ENCODE measurements around the gene BMS1. TPM values are rescaled to one million over a fixed set of nuclear protein-coding genes. Genes with fewer than 3 reads are reported as not detected.
"Not testable (repeated sequence)": the region's sequence is repeated elsewhere in the genome, so short reads cannot be mapped to it uniquely, and the experiment has no call there.

The BMS1 gene
- total and polyA plus RNA-seq, 9 donors = 12.7 to 17.8 (median 15.1) TPM

DNA sequence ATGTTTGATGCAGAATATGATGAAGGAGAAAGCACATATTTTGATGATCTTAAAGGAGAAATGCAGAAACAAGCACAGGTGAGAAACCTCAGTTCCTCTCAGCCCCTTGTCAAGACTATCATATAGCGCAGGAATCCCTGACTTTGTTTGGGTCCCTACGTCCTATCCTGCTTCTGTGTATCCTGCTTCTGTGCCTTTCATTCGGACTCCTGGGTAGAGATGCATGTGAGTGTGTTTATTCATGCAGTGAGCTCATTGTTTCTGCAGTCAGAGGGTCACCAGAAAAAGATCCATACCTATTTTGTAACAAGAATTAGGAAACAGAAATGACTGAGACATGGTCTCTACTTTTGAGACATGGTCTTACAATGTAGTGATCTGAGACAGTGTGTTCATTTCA, 34.8 kb downstream of the BMS1 start:
- H3K9me3 ChIP-seq (replicated peaks; ENCODE audit: control insufficient read depth, low read depth, low read length); DNase-seq; H3K27ac ChIP-seq (ENCODE audit: low read length); H3K27me3 ChIP-seq (ENCODE audit: control insufficient read depth, insufficient read depth, low read length); H3K4me3 ChIP-seq (ENCODE audit: low read length); H3K4me1 ChIP-seq (ENCODE audit: control insufficient read depth, insufficient read depth, low read length): not testable (repeated sequence)
- H3K36me3 ChIP-seq (ENCODE audit: control insufficient read depth, insufficient read depth, low read length) = peaks cover 18% of the 10 kb centered on the region
- no CpG with 5 or more reads among the region's 3 CpGs for WGBS (ENCODE audit: insufficient coverage)

DNA sequence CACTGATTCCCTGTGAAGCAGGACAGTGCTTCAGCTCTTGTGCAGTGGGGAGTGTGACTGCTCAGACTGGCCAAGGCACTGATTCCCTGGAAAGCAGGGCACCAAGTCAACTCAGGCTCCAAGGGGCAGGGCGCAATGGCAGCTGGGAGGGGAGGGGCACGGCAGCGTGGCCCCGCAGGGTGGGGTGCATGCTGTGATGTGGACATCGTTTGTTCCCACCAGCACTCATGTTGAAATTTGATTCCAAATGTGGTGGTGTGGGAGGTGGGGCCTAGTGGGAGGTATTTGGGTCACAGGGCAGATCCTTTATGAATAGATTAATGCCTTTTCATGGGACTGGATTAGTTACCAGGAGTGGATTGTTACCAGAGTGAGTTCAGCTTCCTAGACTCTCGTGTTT, 44.2 kb downstream of the BMS1 start:
- peaks cover 27% of the 10 kb centered on the region for H3K36me3 ChIP-seq (ENCODE audit: control insufficient read depth, insufficient read depth, low read length)
- not testable (repeated sequence) for H3K4me3 ChIP-seq (ENCODE audit: low read length); H3K27me3 ChIP-seq (ENCODE audit: control insufficient read depth, insufficient read depth, low read length); H3K9me3 ChIP-seq (replicated peaks; ENCODE audit: control insufficient read depth, low read depth, low read length); H3K4me1 ChIP-seq (ENCODE audit: control insufficient read depth, insufficient read depth, low read length); H3K27ac ChIP-seq (ENCODE audit: low read length); DNase-seq
- 57% methylated on average over 1 of the region's 6 CpGs for WGBS (ENCODE audit: insufficient coverage)

DNA sequence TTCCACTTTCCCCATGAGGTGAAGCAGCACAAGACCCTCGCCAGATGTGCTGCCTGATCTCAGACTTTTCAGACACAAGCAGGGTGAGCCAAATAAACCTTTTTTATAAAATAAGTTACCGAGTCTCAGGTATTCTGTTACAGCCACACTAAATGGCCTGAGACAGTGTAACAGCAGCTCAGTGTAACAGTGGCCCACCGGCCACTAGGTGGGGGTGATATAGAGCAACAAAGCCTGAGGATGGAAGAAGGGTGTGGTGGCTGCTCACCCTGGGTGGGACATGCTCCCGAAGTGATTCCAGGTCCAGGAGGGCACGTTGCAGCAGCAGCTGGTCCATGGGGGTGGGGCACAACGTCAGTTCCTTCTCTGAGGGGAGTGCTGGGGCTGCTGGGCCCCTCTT, 44.6 kb downstream of the BMS1 start:
- 46% methylated on average over 2 of the region's 6 CpGs for WGBS (ENCODE audit: insufficient coverage)
- no peak overlapping the region for H3K27ac ChIP-seq (ENCODE audit: low read length)
- H3K27me3 ChIP-seq (ENCODE audit: control insufficient read depth, insufficient read depth, low read length) = no peaks in the 10 kb centered on the region
- DNase-seq = no peak
- H3K4me3 ChIP-seq (ENCODE audit: low read length) = no peak overlapping the region
- peaks cover 4% of the 10 kb centered on the region for H3K9me3 ChIP-seq (replicated peaks; ENCODE audit: control insufficient read depth, low read depth, low read length)
- H3K36me3 ChIP-seq (ENCODE audit: control insufficient read depth, insufficient read depth, low read length) = peaks cover 27% of the 10 kb centered on the region
- no peaks in the 10 kb centered on the region for H3K4me1 ChIP-seq (ENCODE audit: control insufficient read depth, insufficient read depth, low read length)

DNA sequence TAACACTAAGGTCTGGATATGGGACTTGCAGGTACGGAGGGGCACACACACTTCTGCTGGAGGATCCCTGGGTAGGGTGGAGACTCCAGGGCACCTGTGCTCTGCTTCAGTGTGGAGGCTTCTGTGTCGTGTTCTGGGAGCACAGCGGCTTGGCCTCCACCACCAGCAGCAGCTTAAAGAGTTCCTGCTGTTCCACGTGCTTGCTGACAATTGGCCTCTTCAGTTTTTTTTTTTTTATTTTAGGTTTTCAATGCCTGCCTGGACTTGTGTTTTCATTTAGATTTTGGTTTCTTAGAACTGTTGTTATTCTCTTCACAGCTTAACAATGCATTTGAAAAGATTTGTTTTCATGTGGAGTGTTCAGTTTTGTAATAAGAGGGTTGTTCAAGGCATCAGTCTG, 45.8 kb downstream of the BMS1 start:
- peaks cover 27% of the 10 kb centered on the region for H3K36me3 ChIP-seq (ENCODE audit: control insufficient read depth, insufficient read depth, low read length)
- not testable (repeated sequence) for H3K27me3 ChIP-seq (ENCODE audit: control insufficient read depth, insufficient read depth, low read length)
- 80% methylated on average over 3 of the region's 4 CpGs for WGBS (ENCODE audit: insufficient coverage)

DNA sequence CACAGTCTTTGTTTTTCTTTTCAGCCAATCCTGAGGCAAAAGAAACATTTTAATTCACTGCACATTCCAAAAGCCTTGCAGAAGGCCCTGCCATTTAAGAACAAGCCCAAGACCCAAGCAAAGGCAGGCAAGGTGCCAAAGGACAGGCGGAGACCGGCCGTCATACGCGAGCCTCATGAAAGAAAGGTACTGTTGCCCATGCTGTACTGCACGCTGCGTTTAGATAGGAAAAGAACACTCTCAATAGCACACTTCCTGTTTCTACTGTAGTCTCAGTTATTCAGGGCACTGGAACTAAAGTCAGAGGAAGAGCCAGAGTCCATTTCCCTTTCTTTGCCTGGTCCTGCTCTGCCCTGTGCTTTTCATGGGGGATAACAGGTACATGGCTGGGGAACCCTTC, 47.6 kb downstream of the BMS1 start:
- WGBS (ENCODE audit: insufficient coverage) = 88% methylated on average over 7 of the region's 7 CpGs
- Histone ChIP-seq H3K9me3 (replicated peaks; ENCODE audit: control insufficient read depth, low read depth, low read length) (no peaks in the 10 kb centered on the region), H3K4me1 (ENCODE audit: control insufficient read depth, insufficient read depth, low read length) (no peaks in the 10 kb centered on the region), H3K4me3 (ENCODE audit: low read length) (no peak overlapping the region), H3K36me3 (ENCODE audit: control insufficient read depth, insufficient read depth, low read length) (peaks cover 20% of the 10 kb centered on the region), H3K27me3 (ENCODE audit: control insufficient read depth, insufficient read depth, low read length) (no peaks in the 10 kb centered on the region), H3K27ac (ENCODE audit: low read length) (no peak overlapping the region)
- DNase-seq = peak; percentile 4

More for the DNA sequence above, 45.8 kb downstream of the BMS1 start:
- H3K4me3 ChIP-seq (ENCODE audit: low read length); H3K9me3 ChIP-seq (replicated peaks; ENCODE audit: control insufficient read depth, low read depth, low read length); DNase-seq; H3K4me1 ChIP-seq (ENCODE audit: control insufficient read depth, insufficient read depth, low read length); H3K27ac ChIP-seq (ENCODE audit: low read length): not testable (repeated sequence)

DNA sequence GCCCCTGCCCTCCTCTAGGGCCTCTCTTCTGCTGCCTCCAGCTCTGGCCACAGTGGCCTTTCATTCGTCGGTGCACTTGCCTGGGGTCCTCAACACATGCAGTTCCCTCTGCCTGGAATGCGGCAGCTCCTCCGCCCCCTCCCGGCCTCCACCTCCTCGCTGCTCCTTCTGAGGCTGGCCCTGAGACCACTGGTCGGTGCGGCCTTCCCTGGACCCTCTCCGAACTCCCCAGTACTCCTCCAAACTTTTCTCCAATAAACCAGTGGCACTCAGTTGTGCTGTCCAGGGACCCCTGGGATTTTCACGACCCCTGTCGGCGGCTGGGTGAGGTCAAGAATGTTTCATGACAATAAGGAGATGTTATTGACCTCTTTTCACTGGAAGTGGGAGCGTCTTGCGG, 53.5 kb downstream of the BMS1 start:
- 14% methylated on average over 8 of the region's 14 CpGs for WGBS (ENCODE audit: insufficient coverage)
- Histone ChIP-seq H3K4me1 (ENCODE audit: control insufficient read depth, insufficient read depth, low read length) (peaks cover 3% of the 10 kb centered on the region), H3K36me3 (ENCODE audit: control insufficient read depth, insufficient read depth, low read length) (peaks cover under 1% of the 10 kb centered on the region), H3K27ac (ENCODE audit: low read length) (no peak overlapping the region), H3K27me3 (ENCODE audit: control insufficient read depth, insufficient read depth, low read length) (peaks cover 26% of the 10 kb centered on the region), H3K9me3 (replicated peaks; ENCODE audit: control insufficient read depth, low read depth, low read length) (no peaks in the 10 kb centered on the region), H3K4me3 (ENCODE audit: low read length) (no peak overlapping the region)
- DNase-seq = no peak

DNA sequence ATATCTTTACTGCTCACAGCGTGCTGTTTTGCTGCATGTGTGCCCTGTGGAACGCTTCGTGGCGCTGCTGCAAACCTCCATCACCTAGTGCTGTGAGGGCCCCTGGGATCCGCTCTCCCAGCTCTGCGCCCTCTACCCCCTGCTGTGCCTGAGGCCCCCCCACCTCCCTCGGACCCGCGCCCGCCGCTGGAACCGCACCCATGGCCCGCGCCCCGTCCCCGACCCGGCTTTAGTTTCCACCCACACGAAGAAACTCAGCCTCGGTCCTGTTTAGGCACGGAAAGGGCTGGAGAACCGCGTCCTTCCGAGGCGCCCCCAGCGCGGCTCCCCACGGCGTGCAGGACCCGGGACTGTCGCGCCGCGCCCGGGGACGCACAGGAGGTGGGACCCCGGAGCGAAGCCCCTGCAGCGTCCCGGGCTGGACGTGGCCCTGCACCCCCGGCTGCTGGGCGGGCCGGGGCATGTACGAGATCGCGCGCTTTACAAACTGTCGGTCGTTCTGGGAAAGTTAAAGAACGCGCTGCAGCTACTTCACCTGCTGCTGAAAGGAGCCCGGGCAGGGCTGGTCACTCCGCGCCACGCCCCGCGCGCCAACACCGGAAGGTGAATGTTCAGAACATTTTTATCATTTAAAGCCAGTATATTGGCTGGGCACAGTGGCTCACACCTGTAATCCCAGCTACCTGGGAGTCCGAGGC, 54.3 kb downstream of the BMS1 start:
- under 1% methylated on average over 50 of the region's 60 CpGs for WGBS (ENCODE audit: insufficient coverage)
- H3K36me3 ChIP-seq (ENCODE audit: control insufficient read depth, insufficient read depth, low read length) = no peaks in the 10 kb centered on the region
- no peak overlapping the region for H3K4me3 ChIP-seq (ENCODE audit: low read length)
- H3K9me3 ChIP-seq (replicated peaks; ENCODE audit: control insufficient read depth, low read depth, low read length) = no peaks in the 10 kb centered on the region
- H3K4me1 ChIP-seq (ENCODE audit: control insufficient read depth, insufficient read depth, low read length) = peaks cover 3% of the 10 kb centered on the region
- peaks cover 26% of the 10 kb centered on the region for H3K27me3 ChIP-seq (ENCODE audit: control insufficient read depth, insufficient read depth, low read length)
- H3K27ac ChIP-seq (ENCODE audit: low read length) = no peak overlapping the region
- peak; percentile 4 for DNase-seq

DNA sequence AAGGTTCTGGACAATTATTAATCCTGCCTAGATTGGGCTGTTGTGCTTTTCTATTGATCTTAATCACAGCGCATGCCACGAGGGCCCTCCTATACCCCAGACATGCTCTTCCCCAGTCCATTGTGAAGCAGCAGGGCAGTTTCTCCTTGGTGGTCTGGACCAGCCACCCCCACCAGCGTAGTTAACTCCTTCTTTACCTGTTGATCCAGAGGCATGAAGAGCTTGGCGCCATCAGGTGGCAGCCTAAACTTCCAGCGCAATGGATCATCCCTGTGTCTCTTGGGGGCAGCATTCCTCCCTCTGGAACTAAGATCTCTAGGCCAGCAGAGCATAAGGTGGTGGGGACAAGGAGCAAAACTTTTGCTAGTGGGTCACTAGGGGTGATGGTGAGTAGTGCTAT, 62.2 kb downstream of the BMS1 start:
- DNase-seq = not testable (repeated sequence)

DNA sequence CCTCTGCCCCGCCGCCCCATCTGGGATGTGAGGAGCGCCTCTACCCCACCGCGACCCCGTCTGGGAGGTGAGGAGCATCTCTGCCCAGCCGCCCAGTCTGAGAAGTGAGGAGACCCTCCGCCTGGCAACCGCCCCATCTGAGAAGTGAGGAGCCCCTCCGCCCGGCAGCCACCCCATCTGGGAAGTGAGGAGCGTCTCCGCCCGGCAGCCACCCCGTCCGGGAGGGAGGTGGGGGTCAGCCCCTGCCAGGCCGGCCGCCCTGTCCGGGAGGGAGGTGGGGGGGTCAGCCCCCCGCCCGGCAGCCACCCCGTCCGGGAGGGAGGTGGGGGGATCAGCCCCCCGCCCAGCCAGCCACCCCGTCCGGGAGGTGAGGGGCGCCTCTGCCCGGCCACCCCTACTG, 64.7 kb downstream of the BMS1 start:
- H3K27me3 ChIP-seq (ENCODE audit: control insufficient read depth, insufficient read depth, low read length); H3K27ac ChIP-seq (ENCODE audit: low read length); H3K9me3 ChIP-seq (replicated peaks; ENCODE audit: control insufficient read depth, low read depth, low read length); H3K4me1 ChIP-seq (ENCODE audit: control insufficient read depth, insufficient read depth, low read length); H3K36me3 ChIP-seq (ENCODE audit: control insufficient read depth, insufficient read depth, low read length); DNase-seq; H3K4me3 ChIP-seq (ENCODE audit: low read length): not testable (repeated sequence)
- 82% methylated on average over 13 of the region's 28 CpGs for WGBS (ENCODE audit: insufficient coverage)

More for the DNA sequence above, 62.2 kb downstream of the BMS1 start:
- H3K4me1 ChIP-seq (ENCODE audit: control insufficient read depth, insufficient read depth, low read length); H3K4me3 ChIP-seq (ENCODE audit: low read length); H3K36me3 ChIP-seq (ENCODE audit: control insufficient read depth, insufficient read depth, low read length); H3K27ac ChIP-seq (ENCODE audit: low read length); H3K9me3 ChIP-seq (replicated peaks; ENCODE audit: control insufficient read depth, low read depth, low read length); H3K27me3 ChIP-seq (ENCODE audit: control insufficient read depth, insufficient read depth, low read length): not testable (repeated sequence)
- 15% methylated on average over 5 of the region's 5 CpGs for WGBS (ENCODE audit: insufficient coverage)

DNA sequence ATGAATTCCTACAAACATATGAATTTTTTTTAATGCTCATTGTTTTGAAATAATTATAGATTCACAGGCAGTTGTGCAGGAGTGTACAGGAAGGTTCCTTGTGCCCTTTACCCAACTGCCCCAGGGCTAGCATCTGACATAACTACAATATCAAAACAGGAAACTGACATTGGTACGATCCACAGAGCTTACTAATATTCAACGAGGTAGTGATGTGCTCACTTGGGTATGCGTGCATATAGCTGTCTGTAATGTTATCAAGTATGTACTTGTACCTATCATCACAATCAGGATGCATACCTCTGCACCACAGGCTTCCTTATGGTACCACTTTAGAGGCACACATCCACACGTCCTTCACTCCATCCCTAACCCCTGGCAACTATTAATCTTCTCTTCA, 68.3 kb downstream of the BMS1 start:
- Histone ChIP-seq H3K4me1 (ENCODE audit: control insufficient read depth, insufficient read depth, low read length) (no peaks in the 10 kb centered on the region), H3K36me3 (ENCODE audit: control insufficient read depth, insufficient read depth, low read length) (no peaks in the 10 kb centered on the region), H3K4me3 (ENCODE audit: low read length) (no peak overlapping the region), H3K27ac (ENCODE audit: low read length) (no peak overlapping the region), H3K9me3 (replicated peaks; ENCODE audit: control insufficient read depth, low read depth, low read length) (peaks cover 9% of the 10 kb centered on the region), H3K27me3 (ENCODE audit: control insufficient read depth, insufficient read depth, low read length) (no peaks in the 10 kb centered on the region)
- no peak for DNase-seq
- no CpG with 5 or more reads among the region's 4 CpGs for WGBS (ENCODE audit: insufficient coverage)

DNA sequence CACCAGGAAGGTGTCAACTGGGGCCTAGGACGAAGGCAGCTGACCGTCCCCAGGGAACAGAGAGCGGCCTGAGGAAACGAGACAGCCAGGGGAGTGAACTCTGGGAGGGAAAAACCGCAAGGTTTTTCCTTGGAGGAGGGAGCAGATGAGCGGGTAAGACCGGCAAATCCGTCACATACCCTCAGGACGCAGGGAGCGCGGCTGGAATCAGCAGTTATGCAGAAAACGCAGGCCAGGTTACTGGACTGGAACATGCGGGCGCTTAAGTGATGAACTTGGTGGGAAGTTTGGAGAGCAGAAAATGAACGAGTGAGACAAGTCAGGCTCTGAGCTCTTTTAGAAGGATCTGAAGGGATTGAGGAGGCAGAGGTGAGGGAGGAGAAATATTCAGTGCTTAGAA, 76.7 kb downstream of the BMS1 start:
- H3K27me3 ChIP-seq (ENCODE audit: control insufficient read depth, insufficient read depth, low read length) = peaks cover 25% of the 10 kb centered on the region
- DNase-seq = no peak

More for the DNA sequence above, 76.7 kb downstream of the BMS1 start:
- 37% methylated on average over 15 of the region's 15 CpGs for WGBS (ENCODE audit: insufficient coverage)
- Histone ChIP-seq H3K9me3 (replicated peaks; ENCODE audit: control insufficient read depth, low read depth, low read length) (no peaks in the 10 kb centered on the region), H3K4me3 (ENCODE audit: low read length) (no peak overlapping the region), H3K4me1 (ENCODE audit: control insufficient read depth, insufficient read depth, low read length) (no peaks in the 10 kb centered on the region), H3K27ac (ENCODE audit: low read length) (no peak overlapping the region), H3K36me3 (ENCODE audit: control insufficient read depth, insufficient read depth, low read length) (no peaks in the 10 kb centered on the region)

Measured in muscle of leg (tissue), 11 donors.